Omental fat pad (tissue), 4 donors: ENCODE data around the gene CALR3. TPM values are rescaled to one million over a fixed set of nuclear protein-coding genes. Genes with fewer than 3 reads are reported as not detected.
A peak's percentile ranks its signal among the peaks of the same experiment; 100 is the strongest.

Experiments
- ATAC-seq: fragments of 150-250 bp; one replicate; pipeline ENCODE4 v1.9.1; 2016; ENCODE audit warnings: mild to moderate bottlenecking, moderate library complexity; ENCODE audit not compliant: low FRiP score
- DNase-seq: peaks from one replicate; pipeline ENCODE4 v3.0.0-alpha.2; 2019; ENCODE audit warnings: low spot score
- total RNA-seq, 4 donors: library from RNA; depleted of rRNA; stranded (reverse); fragments of >200 nt; gene quantifications; one replicate each; pipeline ENCODE4 v1.1.0, GENCODE V29; 2016
- TF ChIP-seq, protein P1 (sequence below), 3 donors: fragments of 450-650 bp; IDR thresholded peaks; one replicate each; pipeline ENCODE4 v1.5.1; 2016 to 2017; ENCODE audit warnings: antibody characterized with exemption in 3 of 3, mild to moderate bottlenecking in 3 of 3, moderate library complexity in 2 of 3

Gene CALR3
- total RNA-seq, 4 donors from 2014 or later, result not detected

DNA sequence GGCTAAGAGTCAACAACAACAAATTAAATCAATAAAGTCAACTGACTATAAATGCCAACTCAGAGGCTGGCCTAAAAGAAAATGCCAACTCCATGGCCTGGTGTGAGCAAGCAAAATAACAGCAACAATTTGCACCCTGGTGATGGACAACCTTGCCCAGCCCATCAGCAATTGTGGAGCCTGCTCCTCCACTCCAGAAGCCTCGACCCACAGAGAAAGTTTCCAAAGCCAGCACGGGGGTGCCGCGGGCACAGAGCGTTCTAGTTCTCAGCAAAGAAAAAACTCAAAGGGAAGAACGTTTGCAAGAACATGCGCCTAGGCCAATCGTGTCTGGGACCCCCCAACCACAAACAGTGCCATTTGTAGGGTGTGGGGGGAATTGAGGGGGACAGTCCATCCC, 35.5 kb downstream of the CALR3 start:
- DNase-seq (no peak), ATAC-seq (no peak)
- TF ChIP-seq, protein P1, sequence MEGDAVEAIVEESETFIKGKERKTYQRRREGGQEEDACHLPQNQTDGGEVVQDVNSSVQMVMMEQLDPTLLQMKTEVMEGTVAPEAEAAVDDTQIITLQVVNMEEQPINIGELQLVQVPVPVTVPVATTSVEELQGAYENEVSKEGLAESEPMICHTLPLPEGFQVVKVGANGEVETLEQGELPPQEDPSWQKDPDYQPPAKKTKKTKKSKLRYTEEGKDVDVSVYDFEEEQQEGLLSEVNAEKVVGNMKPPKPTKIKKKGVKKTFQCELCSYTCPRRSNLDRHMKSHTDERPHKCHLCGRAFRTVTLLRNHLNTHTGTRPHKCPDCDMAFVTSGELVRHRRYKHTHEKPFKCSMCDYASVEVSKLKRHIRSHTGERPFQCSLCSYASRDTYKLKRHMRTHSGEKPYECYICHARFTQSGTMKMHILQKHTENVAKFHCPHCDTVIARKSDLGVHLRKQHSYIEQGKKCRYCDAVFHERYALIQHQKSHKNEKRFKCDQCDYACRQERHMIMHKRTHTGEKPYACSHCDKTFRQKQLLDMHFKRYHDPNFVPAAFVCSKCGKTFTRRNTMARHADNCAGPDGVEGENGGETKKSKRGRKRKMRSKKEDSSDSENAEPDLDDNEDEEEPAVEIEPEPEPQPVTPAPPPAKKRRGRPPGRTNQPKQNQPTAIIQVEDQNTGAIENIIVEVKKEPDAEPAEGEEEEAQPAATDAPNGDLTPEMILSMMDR (IDR thresholded peaks at IDR 0.05), result no peak

DNA sequence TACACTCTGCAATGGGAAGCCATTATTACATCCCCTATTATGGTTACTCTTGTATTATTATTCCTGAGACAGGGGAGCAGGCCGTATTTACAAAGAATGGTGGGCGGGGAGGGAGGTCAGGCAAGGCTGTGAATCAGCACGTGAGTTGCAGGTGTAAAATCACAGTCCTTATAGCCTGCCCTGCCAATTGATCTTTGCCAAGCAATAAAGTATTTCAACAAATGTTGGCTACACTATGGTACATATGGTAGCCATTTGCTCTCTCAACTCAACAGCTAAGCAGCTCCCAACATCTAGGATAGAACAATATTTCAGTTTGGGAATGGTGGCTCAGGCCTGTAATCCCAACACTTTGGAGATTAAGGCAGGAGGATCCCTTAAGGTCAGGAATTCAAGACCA, 36.3 kb downstream of the CALR3 start:
- TF ChIP-seq, protein P1 (IDR thresholded peaks at IDR 0.05), result no peak
- DNase-seq (no peak), ATAC-seq (no peak)

DNA sequence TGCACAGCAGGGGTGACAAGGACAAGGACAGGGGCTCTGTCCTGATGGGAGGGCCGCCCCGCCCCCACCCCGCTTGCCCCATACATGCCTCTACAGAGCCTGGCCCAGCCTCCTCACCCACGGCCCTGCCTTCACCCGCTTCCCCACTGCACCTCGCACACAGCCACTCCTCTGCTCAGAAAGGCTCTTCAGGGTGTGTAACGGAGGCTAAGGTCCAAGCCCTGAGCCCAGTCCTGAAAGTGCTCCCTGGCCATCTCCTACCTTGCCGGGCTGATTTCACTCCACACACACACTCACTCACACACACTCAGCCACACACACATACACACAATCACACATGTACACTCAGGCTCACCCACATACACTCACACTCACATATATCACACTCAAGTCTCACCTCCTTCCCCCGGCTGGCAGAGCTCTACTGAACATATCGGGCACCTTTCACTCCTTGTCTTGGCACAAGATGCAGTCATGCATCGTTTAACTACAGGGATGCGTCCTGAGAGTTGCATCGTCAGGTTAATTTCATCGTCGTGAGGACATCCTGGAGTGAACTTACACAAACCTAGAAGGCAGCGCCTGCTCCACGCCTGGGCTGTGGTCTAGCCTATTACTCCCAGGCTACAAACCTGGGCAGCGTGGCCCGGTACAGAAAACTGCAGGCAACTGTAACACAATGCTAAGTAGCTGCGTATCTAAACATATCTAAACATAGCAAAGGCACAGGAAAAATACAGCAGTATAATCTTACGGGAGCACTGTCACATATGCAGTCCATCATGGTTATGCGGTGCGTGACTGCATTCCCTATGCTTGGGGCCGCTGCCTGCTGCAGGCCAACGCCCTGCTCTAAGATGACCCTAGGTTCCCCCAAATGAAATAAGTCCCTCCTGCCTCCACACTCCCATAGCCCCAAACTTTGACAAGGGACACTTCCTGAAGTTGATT, 37.3 kb downstream of the CALR3 start:
- TF ChIP-seq, protein P1 (IDR thresholded peaks at IDR 0.05), result no peak
- ATAC-seq (peak; percentile 17), DNase-seq (no peak)

DNA sequence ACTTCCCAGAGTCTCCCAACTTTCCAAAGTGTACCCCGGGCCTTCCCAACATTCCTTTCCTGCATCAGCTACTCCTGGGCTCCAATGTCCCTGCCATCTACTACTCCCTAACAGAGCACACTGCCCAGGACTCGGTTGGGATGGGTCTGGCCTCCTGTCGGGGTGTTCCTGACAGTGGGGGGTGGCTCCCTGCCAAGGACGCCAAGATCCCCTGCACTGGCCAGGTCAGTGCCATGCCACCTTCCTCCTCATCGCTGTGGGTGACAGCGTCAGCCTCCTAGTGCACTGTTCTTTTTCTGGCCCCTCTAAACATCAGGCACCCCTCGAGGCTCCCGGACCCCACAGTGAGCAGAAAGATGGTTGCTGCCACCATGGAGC, 38.0 kb downstream of the CALR3 start:
- DNase-seq (no peak), ATAC-seq (peak; percentile 12)
- TF ChIP-seq, protein P1 (IDR thresholded peaks at IDR 0.05), result no peak

DNA sequence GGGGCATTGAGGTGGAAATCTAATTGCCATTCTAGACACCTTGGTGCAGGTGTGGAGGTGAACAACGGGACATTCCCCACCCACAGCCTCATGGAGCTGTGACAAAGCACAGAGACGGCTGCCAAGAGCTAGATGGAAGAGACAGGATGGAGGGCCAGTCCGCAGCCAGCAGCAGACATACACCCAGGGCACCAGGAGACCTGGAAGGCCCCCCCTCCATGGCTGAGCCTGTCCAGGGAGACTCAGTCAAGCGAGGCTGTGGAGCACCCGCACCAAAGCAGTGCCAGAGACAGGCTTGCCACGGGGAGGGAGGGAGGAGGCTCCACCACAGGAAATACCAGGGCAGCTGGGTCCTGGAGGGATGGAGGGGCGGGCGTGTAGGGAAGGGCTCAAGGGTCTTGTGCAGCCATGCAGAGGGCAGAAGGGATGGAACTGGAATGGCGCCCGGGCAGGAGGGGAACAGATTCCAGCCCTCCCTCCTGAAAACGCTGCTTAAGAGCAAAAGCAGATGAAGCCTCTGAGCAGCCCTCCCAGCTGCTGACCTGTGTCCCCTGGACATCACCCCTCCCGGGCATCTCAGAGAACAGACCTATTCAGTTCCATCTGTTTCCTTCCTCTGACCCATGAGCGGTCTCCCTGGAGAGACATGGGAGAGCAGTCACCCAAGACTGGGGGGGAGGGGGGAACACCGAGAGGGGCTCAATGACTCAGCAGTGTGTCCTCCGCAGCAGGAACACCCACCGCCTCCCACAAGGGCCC, 38.6 kb downstream of the CALR3 start:
- ATAC-seq (peak; percentile 31), DNase-seq (no peak)

DNA sequence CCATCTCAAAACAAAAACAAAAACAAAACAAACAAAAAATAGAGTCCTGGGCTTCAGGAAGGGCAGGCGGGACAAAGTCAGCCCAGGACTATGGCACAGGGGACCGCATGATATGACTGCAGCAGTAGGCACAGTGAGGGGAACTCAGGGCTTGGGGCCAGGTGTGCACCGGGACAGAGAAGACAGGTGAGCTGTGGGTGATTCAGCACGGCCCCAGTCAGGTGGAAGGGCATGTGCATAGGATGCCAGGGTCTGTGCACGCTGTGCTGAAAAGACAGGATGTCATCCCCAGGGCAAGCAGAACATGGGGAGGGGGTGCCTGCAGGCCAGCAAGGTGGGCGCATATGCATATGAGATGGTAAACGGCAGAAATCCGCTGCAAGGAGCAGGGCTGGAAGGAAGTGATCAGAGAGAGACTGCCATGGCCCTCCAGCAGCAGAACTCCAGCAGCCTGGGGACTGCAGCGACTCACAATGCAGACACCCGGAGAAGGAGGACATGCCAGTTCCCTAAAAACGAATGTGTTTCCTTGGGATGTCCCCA, 39.2 kb downstream of the CALR3 start:
- no peak for ATAC-seq
- no peak for DNase-seq
- TF ChIP-seq, protein P1 (IDR thresholded peaks at IDR 0.05), result no peak

More for the DNA sequence above, 38.6 kb downstream of the CALR3 start:
- TF ChIP-seq, protein P1 (IDR thresholded peaks at IDR 0.05), result no peak
